Muscle of leg (tissue), 11 donors: ENCODE measurements around the gene PIPOX. TPM values are rescaled to one million over a fixed set of nuclear protein-coding genes. Genes with fewer than 3 reads are reported as not detected.

ENCODE experiments used
- DNase-seq: peaks from one replicate; pipeline ENCODE4 v3.0.0; 2013
- H3K27ac ChIP-seq: one replicate; pipeline ENCODE4 v1.5.1; 2013; ENCODE audit warnings: mild to moderate bottlenecking, low read length, control low read depth
- H3K27me3 ChIP-seq: one replicate; pipeline ENCODE4 v1.6.1; 2013; ENCODE audit warnings: low read length; ENCODE audit not compliant: control insufficient read depth, insufficient read depth
- H3K36me3 ChIP-seq: one replicate; pipeline ENCODE4 v1.6.1; 2013; ENCODE audit warnings: low read length; ENCODE audit not compliant: control insufficient read depth, insufficient read depth
- H3K4me1 ChIP-seq: one replicate; pipeline ENCODE4 v1.6.1; 2013; ENCODE audit warnings: low read length; ENCODE audit not compliant: control insufficient read depth, insufficient read depth
- H3K4me3 ChIP-seq: one replicate; pipeline ENCODE4 v1.5.1; 2013; ENCODE audit warnings: low read length, control low read depth
- H3K9me3 ChIP-seq: replicated peaks from 2 replicates; pipeline ENCODE4 v1.6.1; 2013; ENCODE audit warnings: low read depth, low read length; ENCODE audit not compliant: control insufficient read depth
- WGBS: methylation state at CpG from one replicate; pipeline ENCODE4 v1.1.5; 2013; ENCODE audit warnings: missing lambda C conversion rate; ENCODE audit not compliant: insufficient coverage; 5-methylcytosine and 5-hydroxymethylcytosine counted together
- polyA plus RNA-seq, 8 donors: library from polyadenylated mRNA; unstranded; fragments of 120-200 nt; gene quantifications; one replicate each; pipeline versions ENCODE4 v1.2.1 to v1.2.3, GENCODE V29; 2013; ENCODE audit warnings: inconsistent platforms in 1 of 8, low replicate concordance in 1 of 8; ENCODE audit not compliant: insufficient read length in 8 of 8, insufficient read depth in 1 of 8
- total RNA-seq: library from RNA; stranded (reverse); fragments of 120-200 nt; gene quantifications from one replicate; pipeline ENCODE4 v1.2.4, GENCODE V29; 2013

Gene PIPOX
- total and polyA plus RNA-seq, 9 donors: 0.79 to 5.8 (median 1.5) TPM

DNA sequence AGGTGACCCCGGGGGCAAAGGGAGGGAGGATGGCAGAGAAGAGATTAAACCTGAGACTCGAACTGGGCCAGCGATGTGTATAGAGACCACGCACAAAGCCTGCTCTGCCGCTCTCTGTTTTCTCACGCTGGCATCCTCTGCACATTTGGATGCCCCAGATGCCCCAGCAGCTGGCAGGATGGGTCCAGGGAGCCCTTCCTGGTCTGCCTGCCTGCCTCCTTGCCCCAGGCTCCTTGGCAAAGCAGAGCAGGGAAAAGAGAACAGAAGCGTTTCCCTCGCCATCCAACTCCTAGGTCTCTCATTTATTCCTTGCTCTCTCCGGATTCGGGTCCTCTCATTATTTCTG, 5.2 kb upstream of the PIPOX start:
- H3K4me1 ChIP-seq: peaks cover 13% of the 10 kb centered on the region
- H3K27me3 ChIP-seq: peaks cover 45% of the 10 kb centered on the region
- no peak overlapping the region for H3K27ac ChIP-seq
- H3K36me3 ChIP-seq: no peaks in the 10 kb centered on the region
- 68% methylated on average over 10 of the region's 10 CpGs for WGBS
- no peak overlapping the region for H3K4me3 ChIP-seq
- DNase-seq: no peak
- peaks cover 16% of the 10 kb centered on the region for H3K9me3 ChIP-seq

DNA sequence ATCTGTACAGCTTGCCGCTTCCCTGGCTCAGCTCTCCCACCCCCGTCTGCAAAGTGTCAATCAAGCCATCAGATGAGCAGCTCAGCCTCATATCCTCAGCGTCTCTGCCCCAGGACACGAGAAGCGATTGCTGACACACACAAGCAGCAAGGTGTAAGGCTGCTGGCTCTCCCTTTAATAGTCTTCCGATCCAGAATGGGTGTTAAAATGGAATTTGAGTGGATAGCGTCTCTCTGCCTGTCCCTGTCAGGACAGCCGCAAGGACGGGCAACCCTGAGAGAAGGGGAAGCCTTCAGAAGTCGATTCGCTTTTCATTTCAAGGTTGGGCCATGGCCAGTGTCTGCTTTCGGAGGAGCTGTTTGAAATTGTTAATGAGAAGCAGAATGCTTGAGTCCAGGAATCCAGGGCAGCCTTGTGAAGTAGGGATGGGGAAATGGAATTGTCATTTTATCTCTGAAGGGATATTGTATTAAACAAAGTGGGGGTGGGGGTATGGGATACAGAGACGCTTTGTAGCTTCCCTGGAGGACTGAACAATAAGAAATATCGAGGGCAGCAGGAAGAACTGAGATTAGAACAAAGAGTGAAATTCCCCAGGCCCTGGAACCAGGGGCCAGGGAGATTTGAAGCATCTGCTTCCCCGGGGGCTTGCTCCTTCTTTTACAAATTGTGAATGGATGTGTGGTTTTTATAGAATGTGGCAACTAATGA, 4.7 kb upstream of the PIPOX start:
- Histone ChIP-seq H3K27me3 (peaks cover 43% of the 10 kb centered on the region), H3K4me1 (peaks cover 18% of the 10 kb centered on the region), H3K36me3 (no peaks in the 10 kb centered on the region), H3K9me3 (peaks cover 16% of the 10 kb centered on the region), H3K27ac (no peak overlapping the region), H3K4me3 (no peak overlapping the region)
- no peak for DNase-seq
- WGBS: 24% methylated on average over 14 of the region's 15 CpGs

DNA sequence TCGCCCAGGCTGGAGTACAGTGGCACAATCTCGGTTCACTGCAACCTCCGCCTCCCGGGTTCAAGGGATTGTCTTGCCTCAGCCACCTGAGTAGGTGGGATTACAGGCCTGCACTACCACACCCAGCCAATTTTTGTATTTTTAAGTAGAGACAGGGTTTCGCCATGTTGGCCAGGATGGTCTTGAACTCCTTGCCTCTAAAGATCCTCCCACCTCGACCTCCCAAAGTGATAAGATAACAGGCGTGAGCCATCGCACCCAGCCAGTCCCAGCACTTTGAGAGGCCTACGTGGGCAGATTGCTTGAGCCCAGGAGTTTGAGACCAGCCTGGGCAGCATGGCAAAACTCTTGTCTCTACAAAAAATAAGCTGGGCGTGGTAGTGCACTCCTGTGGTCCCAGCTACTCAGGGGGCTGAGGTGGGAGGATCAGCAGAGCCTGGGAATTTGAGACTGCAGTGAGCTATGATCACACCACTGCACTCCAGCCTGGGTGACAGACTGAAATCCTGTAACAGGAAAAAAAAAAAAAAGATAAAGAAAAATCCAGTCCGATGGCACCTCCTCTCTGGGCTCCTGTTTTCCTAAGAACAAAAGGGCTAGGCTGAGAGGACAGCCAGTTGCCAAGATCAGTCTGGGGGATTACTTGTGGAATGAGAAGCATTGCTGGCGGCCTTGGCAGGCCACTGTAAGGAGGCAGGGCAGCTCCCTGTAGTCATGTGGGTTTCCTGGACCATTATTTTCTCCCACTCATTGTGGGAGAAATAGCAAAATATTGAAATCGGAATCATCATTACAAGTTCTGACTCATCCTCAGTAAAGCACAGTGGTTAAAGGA, 3.0 kb upstream of the PIPOX start:
- no peak overlapping the region for H3K4me3 ChIP-seq
- H3K27ac ChIP-seq: no peak overlapping the region
- H3K4me1 ChIP-seq: peaks cover 24% of the 10 kb centered on the region
- H3K27me3 ChIP-seq: peaks cover 33% of the 10 kb centered on the region
- WGBS: 69% methylated on average over 11 of the region's 13 CpGs
- H3K9me3 ChIP-seq: peaks cover 3% of the 10 kb centered on the region
- H3K36me3 ChIP-seq: no peaks in the 10 kb centered on the region
- DNase-seq: peak; percentile 72

DNA sequence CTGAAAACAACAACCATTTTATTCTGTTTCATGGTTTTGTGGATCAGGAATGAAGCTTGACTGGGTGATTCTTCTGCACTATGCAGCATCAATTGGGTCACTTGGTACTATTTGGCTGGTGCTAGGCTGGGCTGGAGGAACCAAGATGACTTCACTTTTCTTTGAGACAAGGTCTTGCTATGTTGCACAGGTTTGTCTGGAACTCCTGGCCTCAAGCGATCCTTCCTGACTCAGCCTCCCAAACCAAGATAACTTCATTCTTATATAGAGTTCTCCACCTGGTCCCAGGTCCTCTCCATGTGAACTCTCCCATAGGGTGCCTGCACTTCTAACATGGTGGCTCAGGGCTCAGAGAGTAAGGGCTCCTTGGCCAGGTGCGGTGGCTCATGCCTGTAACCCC, 1.9 kb upstream of the PIPOX start:
- no peak overlapping the region for H3K4me3 ChIP-seq
- H3K4me1 ChIP-seq: peaks cover 24% of the 10 kb centered on the region
- WGBS: 91% methylated on average over 2 of the region's 2 CpGs
- no peaks in the 10 kb centered on the region for H3K9me3 ChIP-seq
- H3K36me3 ChIP-seq: no peaks in the 10 kb centered on the region
- DNase-seq: no peak
- no peak overlapping the region for H3K27ac ChIP-seq
- peaks cover 25% of the 10 kb centered on the region for H3K27me3 ChIP-seq

DNA sequence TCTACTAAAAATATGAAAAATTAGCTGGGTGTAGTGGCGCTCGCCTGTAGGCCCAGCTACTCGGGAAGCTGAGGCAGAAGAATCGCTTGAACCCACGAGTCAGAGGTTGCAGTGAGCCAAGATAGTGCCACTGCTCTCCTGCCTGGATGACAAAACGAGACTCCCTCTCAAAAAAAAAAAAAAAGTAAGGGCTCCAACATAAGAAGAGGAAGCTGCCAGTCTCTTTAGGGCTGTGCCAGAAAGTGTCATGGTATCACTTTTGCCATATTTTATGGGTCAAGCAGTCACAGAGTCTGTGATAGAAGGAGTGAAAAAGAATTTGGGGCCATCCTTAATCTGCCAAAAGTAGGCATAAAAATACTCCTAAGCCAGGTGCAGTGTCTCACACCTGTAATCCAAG, 1.4 kb upstream of the PIPOX start:
- H3K4me1 ChIP-seq: peaks cover 24% of the 10 kb centered on the region
- peaks cover 21% of the 10 kb centered on the region for H3K27me3 ChIP-seq
- DNase-seq: no peak
- no peak overlapping the region for H3K4me3 ChIP-seq
- no peaks in the 10 kb centered on the region for H3K36me3 ChIP-seq
- WGBS: 100% methylated on average over 5 of the region's 6 CpGs
- no peak overlapping the region for H3K27ac ChIP-seq
- H3K9me3 ChIP-seq: no peaks in the 10 kb centered on the region

DNA sequence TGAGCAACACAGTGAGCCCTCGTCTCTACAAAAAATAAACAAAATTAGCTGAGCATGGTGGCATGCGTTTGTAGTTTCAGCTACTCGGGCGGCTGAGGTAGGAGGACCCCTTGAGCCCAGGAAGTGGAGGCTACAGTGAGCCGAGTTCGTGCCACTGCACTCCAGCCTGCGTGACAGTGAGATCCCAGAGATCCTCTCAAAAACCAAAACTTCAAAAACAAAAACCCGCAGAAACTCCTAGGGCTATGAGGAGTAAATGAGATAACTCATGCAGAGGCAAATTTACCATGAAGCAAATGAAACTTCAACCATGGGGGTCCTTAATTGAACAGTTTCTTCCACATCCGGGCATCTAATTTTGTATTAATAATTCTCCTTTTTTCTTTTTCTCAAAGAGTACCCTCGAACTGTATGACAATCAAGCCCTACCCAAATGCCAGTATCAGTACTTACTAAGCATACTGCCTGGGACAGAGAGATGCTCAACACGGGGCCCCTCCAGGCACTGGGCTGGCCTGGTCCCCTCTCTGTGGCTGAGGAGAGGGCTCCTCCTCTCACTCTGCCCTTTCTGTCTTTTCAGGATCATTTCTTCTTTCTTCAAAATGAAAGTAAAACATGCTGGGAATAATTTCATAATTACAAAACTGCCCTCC, 789 bp upstream of the PIPOX start:
- no peak for DNase-seq
- no peak overlapping the region for H3K27ac ChIP-seq
- no peaks in the 10 kb centered on the region for H3K36me3 ChIP-seq
- peaks cover 24% of the 10 kb centered on the region for H3K4me1 ChIP-seq
- H3K4me3 ChIP-seq: no peak overlapping the region
- WGBS: 53% methylated on average over 3 of the region's 11 CpGs
- no peaks in the 10 kb centered on the region for H3K9me3 ChIP-seq
- peaks cover 17% of the 10 kb centered on the region for H3K27me3 ChIP-seq

DNA sequence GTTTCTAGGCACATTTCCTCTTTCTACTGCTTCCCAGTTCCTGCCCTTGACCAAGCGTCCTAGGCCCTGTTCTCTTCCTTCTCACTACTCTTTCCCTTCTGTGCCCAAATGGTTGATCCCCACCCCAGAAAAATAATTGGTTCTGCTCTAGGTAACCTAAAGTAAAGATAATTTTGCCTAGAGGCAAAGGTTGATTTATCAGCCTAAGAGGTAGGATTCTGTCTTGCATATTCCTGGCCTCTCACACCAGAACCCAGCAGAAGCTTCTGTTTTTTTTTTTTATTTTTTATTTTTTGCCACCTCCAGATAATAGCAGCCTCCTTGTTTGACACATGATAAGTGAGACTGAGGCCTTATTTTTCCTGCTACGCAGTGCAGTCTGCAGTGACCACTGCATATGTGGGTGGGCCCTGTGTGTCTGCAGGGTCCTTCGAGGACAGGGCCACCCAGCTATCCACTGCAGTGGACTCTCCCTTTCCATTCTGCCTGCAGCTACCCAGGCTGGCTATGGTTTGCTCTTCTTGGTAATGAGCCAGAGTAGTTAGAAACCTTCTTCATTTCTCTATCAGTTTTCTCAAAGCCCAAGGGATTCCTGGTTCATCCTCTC, 701 bp downstream of the PIPOX start:
- 83% methylated on average over 1 of the region's 3 CpGs for WGBS
- peaks cover 6% of the 10 kb centered on the region for H3K27me3 ChIP-seq
- peaks cover 29% of the 10 kb centered on the region for H3K4me1 ChIP-seq
- H3K27ac ChIP-seq: no peak overlapping the region
- no peak overlapping the region for H3K4me3 ChIP-seq
- no peaks in the 10 kb centered on the region for H3K36me3 ChIP-seq
- DNase-seq: no peak
- H3K9me3 ChIP-seq: no peaks in the 10 kb centered on the region

DNA sequence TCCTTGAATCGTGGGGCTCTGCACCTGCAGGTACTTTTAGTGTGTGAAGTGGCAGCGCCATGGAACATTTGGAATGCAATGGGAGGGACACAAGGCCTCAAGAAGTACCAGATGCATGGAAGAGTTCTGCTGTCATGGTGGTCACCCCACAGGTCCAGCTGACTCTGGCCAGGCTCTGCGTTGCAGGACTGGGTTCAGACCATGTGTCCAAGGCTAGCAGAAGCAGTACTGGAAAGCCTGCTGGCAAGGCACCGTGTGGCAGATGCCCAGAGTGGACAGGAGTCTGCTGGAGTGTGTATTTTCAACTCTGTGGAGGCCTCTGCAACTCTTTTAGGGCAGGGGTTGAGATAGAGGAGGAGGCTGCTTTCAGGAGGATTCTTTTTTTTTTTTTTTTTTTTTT, 2.1 kb downstream of the PIPOX start:
- H3K9me3 ChIP-seq: no peaks in the 10 kb centered on the region
- H3K27ac ChIP-seq: no peak overlapping the region
- no peak overlapping the region for H3K4me3 ChIP-seq
- H3K36me3 ChIP-seq: no peaks in the 10 kb centered on the region
- peaks cover 10% of the 10 kb centered on the region for H3K27me3 ChIP-seq
- H3K4me1 ChIP-seq: peaks cover 38% of the 10 kb centered on the region
- WGBS: 83% methylated on average over 4 of the region's 4 CpGs
- no peak for DNase-seq

DNA sequence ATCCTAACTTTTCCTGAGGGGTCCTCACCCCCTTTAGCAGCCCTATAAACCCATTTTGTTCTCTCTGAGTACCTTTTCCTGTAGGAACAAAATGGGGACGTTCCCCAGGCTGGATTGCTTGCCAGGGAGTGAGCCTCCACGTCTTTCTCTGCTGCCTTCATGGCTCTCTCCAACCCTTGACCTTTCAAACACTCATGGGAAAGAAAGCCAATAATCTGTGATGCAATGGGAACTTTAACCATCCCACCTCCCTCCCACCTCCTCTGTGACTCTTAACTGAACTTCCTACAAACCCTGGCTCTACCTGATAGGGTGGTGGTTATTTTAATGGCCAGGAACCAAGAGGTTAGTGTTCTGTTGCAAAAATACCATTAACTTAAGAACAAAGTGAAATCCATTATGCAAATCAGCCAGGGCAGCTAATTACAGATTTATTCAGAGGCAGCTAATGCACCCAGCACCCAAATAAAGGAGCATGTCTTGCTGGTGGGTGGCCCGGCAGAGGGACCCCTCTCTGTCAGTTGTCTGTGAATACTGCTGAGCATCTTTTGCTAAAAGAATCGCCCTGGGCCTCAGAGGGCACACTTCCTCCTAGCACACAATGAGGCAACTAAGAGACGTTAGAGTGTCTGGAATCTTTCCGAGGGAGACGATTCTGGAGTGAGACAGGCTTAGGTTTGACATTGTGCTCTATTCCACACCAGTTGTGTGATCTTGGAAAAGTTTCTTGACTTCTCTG, 3.0 kb downstream of the PIPOX start:
- Histone ChIP-seq H3K4me1 (peaks cover 33% of the 10 kb centered on the region), H3K36me3 (no peaks in the 10 kb centered on the region), H3K4me3 (no peak overlapping the region), H3K27ac (no peak overlapping the region), H3K27me3 (peaks cover 12% of the 10 kb centered on the region), H3K9me3 (no peaks in the 10 kb centered on the region)
- DNase-seq: no peak
- WGBS: 81% methylated on average over 3 of the region's 7 CpGs
